Measurements from ENCODE around the gene SKOR2. TPM values are rescaled to one million over a fixed set of nuclear protein-coding genes. Genes with fewer than 3 reads are reported as not detected.

SKOR2 gene
- total RNA-seq, 1 donor from 2014 or later: not detected

- Mint-ChIP-seq H3K27me3 (ENCODE audit: low read depth, unreplicated experiment) (peaks cover 76% of the 10 kb centered on the region), H3K36me3 (ENCODE audit: low read depth, unreplicated experiment) (no peaks in the 10 kb centered on the region), H3K27ac (ENCODE audit: unreplicated experiment) (no peak overlapping the region), H3K4me1 (ENCODE audit: low read depth, unreplicated experiment) (no peaks in the 10 kb centered on the region), H3K9me3 (ENCODE audit: unreplicated experiment) (peaks cover 21% of the 10 kb centered on the region), H3K4me3 (ENCODE audit: unreplicated experiment) (no peak overlapping the region)
- Histone ChIP-seq H3K9ac (ENCODE audit: low read length) (no peak overlapping the region), H3K27ac (ENCODE audit: low read depth, low read length) (no peak overlapping the region), H3K9me3 (ENCODE audit: insufficient read depth, low read depth, low read length) (peaks cover 16% of the 10 kb centered on the region), H4K20me1 (ENCODE audit: insufficient read depth, low read length) (no peaks in the 10 kb centered on the region), H2AFZ (ENCODE audit: low read depth, low read length) (peak overlapping the region; percentile 41), H3K27me3 (ENCODE audit: insufficient read depth, low read length) (peaks cover 81% of the 10 kb centered on the region), H3K36me3 (ENCODE audit: insufficient read depth, low read length) (no peaks in the 10 kb centered on the region), H3K4me1 (ENCODE audit: insufficient read depth, low read length) (no peaks in the 10 kb centered on the region), H3K4me2 (ENCODE audit: low read length) (no peak overlapping the region), H3K4me3 (ENCODE audit: insufficient read depth, low read depth, low read length) (no peak overlapping the region), H3K79me2 (ENCODE audit: insufficient read depth, low read length) (no peaks in the 10 kb centered on the region)
- DNase-seq (ENCODE audit: low read depth) (no peak), FAIRE-seq (no peak)
- TF ChIP-seq EZH2 (IDR thresholded peaks at IDR 0.05; ENCODE audit: insufficient read depth, low read length): no peak
Measured at GRCh38 chr18:47248115-47248603, 3.3 kb downstream of the SKOR2 start.

GRCh38 chr18:47247416-47248114, 3.9 kb downstream of the SKOR2 start:
- Mint-ChIP-seq H3K9me3 (ENCODE audit: unreplicated experiment) (peaks cover 19% of the 10 kb centered on the region), H3K36me3 (ENCODE audit: low read depth, unreplicated experiment) (no peaks in the 10 kb centered on the region), H3K27ac (ENCODE audit: unreplicated experiment) (no peak overlapping the region), H3K27me3 (ENCODE audit: low read depth, unreplicated experiment) (peaks cover 74% of the 10 kb centered on the region), H3K4me1 (ENCODE audit: low read depth, unreplicated experiment) (no peaks in the 10 kb centered on the region), H3K4me3 (ENCODE audit: unreplicated experiment) (no peak overlapping the region)
- no peak overlapping the region for H3K9ac ChIP-seq (ENCODE audit: low read length)
- no peaks in the 10 kb centered on the region for H3K36me3 ChIP-seq (ENCODE audit: insufficient read depth, low read length)
- H3K4me3 ChIP-seq (ENCODE audit: insufficient read depth, low read depth, low read length): no peak overlapping the region
- H3K27ac ChIP-seq (ENCODE audit: low read depth, low read length): no peak overlapping the region
- no peak for FAIRE-seq
- H3K79me2 ChIP-seq (ENCODE audit: insufficient read depth, low read length): no peaks in the 10 kb centered on the region
- H3K9me3 ChIP-seq (ENCODE audit: insufficient read depth, low read depth, low read length): peaks cover 13% of the 10 kb centered on the region
- no peak overlapping the region for H3K4me2 ChIP-seq (ENCODE audit: low read length)
- H4K20me1 ChIP-seq (ENCODE audit: insufficient read depth, low read length): no peaks in the 10 kb centered on the region
- peaks cover 81% of the 10 kb centered on the region for H3K27me3 ChIP-seq (ENCODE audit: insufficient read depth, low read length)
- H2AFZ ChIP-seq (ENCODE audit: low read depth, low read length): no peak overlapping the region
- TF ChIP-seq CTCF (IDR thresholded peaks at IDR 0.05; ENCODE audit: insufficient read depth, low read depth, low read length): no peak
- TF ChIP-seq EZH2 (IDR thresholded peaks at IDR 0.05; ENCODE audit: insufficient read depth, low read length): peak; percentile 92
- no peak for DNase-seq (ENCODE audit: low read depth)
- H3K4me1 ChIP-seq (ENCODE audit: insufficient read depth, low read length): no peaks in the 10 kb centered on the region

- H3K79me2 ChIP-seq (ENCODE audit: insufficient read depth, low read length): no peaks in the 10 kb centered on the region
- DNase-seq (ENCODE audit: low read depth): no peak
- H3K27ac ChIP-seq (ENCODE audit: low read depth, low read length): no peak overlapping the region
- peaks cover 13% of the 10 kb centered on the region for H3K9me3 ChIP-seq (ENCODE audit: insufficient read depth, low read depth, low read length)
- peaks cover 19% of the 10 kb centered on the region for H3K9me3 Mint-ChIP-seq (ENCODE audit: unreplicated experiment)
- FAIRE-seq: no peak
- H3K36me3 Mint-ChIP-seq (ENCODE audit: low read depth, unreplicated experiment): no peaks in the 10 kb centered on the region
- H4K20me1 ChIP-seq (ENCODE audit: insufficient read depth, low read length): no peaks in the 10 kb centered on the region
- H3K4me3 ChIP-seq (ENCODE audit: insufficient read depth, low read depth, low read length): no peak overlapping the region
- H3K4me1 Mint-ChIP-seq (ENCODE audit: low read depth, unreplicated experiment): no peaks in the 10 kb centered on the region
- no peak overlapping the region for H3K4me3 Mint-ChIP-seq (ENCODE audit: unreplicated experiment)
- H3K9ac ChIP-seq (ENCODE audit: low read length): no peak overlapping the region
- H3K4me2 ChIP-seq (ENCODE audit: low read length): no peak overlapping the region
- no peaks in the 10 kb centered on the region for H3K4me1 ChIP-seq (ENCODE audit: insufficient read depth, low read length)
- no peak overlapping the region for H3K27ac Mint-ChIP-seq (ENCODE audit: unreplicated experiment)
- H3K27me3 Mint-ChIP-seq (ENCODE audit: low read depth, unreplicated experiment): peaks cover 70% of the 10 kb centered on the region
- no peak for TF ChIP-seq EZH2 (IDR thresholded peaks at IDR 0.05; ENCODE audit: insufficient read depth, low read length)
- no peak for TF ChIP-seq CTCF (IDR thresholded peaks at IDR 0.05; ENCODE audit: insufficient read depth, low read depth, low read length)
- H3K36me3 ChIP-seq (ENCODE audit: insufficient read depth, low read length): no peaks in the 10 kb centered on the region
- no peak overlapping the region for H2AFZ ChIP-seq (ENCODE audit: low read depth, low read length)
- peaks cover 75% of the 10 kb centered on the region for H3K27me3 ChIP-seq (ENCODE audit: insufficient read depth, low read length)
Measured at GRCh38 chr18:47247036-47247415, 4.4 kb downstream of the SKOR2 start.

All from astrocyte (in vitro differentiated cells and primary cell).